Right cardiac atrium (tissue), 5 donors: ENCODE measurements around the gene EIF1. TPM values are rescaled to one million over a fixed set of nuclear protein-coding genes. Genes with fewer than 3 reads are reported as not detected.

Experiments
- ATAC-seq, 2 donors: fragments of 200-7000 bp; cut with Tn5 transposase; one replicate each; pipeline versions ENCODE4 v1.8.0 to v1.9.1; 2020; ENCODE audit warnings: moderate library complexity in 2 of 2, mild to moderate bottlenecking in 1 of 2
- DNase-seq, 3 donors: peaks; one replicate each; pipeline ENCODE4 v3.0.0-alpha.2; 2020
- H3K27ac ChIP-seq: one replicate; pipeline ENCODE4 v1.5.1; 2013; ENCODE audit warnings: mild to moderate bottlenecking, low read length, control low read depth, moderate library complexity
- H3K27me3 ChIP-seq: one replicate; pipeline ENCODE4 v1.6.1; 2013; ENCODE audit not compliant: control insufficient read depth, insufficient read depth
- H3K4me1 ChIP-seq: one replicate; pipeline ENCODE4 v1.6.1; 2013; ENCODE audit warnings: low read length; ENCODE audit not compliant: control insufficient read depth, insufficient read depth
- H3K4me3 ChIP-seq: one replicate; pipeline ENCODE4 v1.5.1; 2013; ENCODE audit warnings: low read length, control low read depth
- H3K9me3 ChIP-seq: one replicate; pipeline ENCODE4 v1.6.1; 2013; ENCODE audit warnings: low read length; ENCODE audit not compliant: control insufficient read depth
- WGBS: extraction: QIAGEN DNeasy Blood & Tissue Kit; methylation state at CpG from one replicate; pipeline ENCODE4 v1.1.7; 2013; 5-methylcytosine and 5-hydroxymethylcytosine counted together
- intact Hi-C, 4 donors: fragments of 100-400 bp; cut with DNase I; formaldehyde crosslinking; loops; one replicate each; pipeline versions ENCODE4 v1.11.0 to v1.14.0; 2022 to 2023
- polyA plus RNA-seq: library from polyadenylated mRNA; stranded (reverse); fragments of 200-250 nt; gene quantifications from one replicate; pipeline ENCODE4 v1.2.3, GENCODE V29; 2013
- total RNA-seq, 4 donors: library from RNA; stranded (reverse); fragmentation: NEBNext Ultra II Directional; extraction: Animal tissue kit (Norgen Biotek cat#: 25700); gene quantifications; one replicate each; pipeline ENCODE4 v1.2.1, GENCODE V29; 2021
- donor health status: healthy with polysubstance abuse.
- donor health status: DM: no; HTN: yes; CAD: no.
- donor health status: DM: no; HTN: no; CAD: no.
- donor health status: DM: no; HTN: yes; CAD: no; lungs with severe emphysema.
- donor health status: DM: yes; HTN: yes; CAD: no.

Gene EIF1
- total and polyA plus RNA-seq, 5 donors: 959 to 1,186 (median 983) TPM

DNA sequence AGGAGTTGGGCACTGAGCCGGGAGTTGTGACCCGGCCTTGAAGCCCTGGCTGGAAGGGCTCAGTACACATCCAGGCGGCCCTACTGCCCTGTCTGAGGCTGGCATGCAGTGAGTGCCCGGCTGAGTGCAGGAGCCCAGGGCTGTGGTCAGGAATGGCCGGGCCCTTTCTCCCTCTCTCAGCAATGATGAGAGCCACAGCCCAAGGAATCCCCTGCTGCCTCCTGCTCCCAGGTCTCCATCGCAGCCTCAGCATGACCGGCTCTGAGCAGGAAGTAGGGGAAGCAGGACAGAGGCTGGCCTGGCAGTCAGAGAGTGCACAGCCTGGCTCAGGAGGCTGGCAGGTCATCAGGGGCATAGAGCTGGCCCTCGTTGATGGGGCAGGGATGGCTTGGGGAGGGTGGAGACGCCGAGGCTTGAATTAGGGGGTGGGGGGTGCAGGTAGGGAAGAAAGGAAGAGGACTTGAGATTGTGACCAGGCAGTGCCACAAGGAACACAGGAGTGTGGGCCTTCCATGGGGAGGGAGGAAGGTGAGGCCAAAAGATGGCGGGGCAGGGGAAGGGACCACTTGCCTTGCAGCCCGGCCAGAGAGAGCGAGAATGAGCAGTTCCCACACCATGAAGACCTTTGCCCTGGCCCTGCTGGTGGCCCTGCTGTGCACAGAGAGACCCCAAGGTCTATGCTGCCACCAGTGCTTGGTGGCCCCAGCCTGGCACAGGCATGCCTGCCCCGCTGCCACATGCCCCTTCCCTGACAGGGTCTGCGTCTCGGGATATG lies 32.2 kb upstream of the EIF1 start:
- ATAC-seq (no peak), DNase-seq (no peak)
- Histone ChIP-seq H3K4me3 (no peak overlapping the region), H3K27ac (no peak overlapping the region), H3K9me3 (no peaks in the 10 kb centered on the region), H3K27me3 (no peaks in the 10 kb centered on the region), H3K4me1 (no peaks in the 10 kb centered on the region)
- WGBS: 87% methylated on average over 16 of the region's 16 CpGs
- intact Hi-C loops: no loop called here

DNA sequence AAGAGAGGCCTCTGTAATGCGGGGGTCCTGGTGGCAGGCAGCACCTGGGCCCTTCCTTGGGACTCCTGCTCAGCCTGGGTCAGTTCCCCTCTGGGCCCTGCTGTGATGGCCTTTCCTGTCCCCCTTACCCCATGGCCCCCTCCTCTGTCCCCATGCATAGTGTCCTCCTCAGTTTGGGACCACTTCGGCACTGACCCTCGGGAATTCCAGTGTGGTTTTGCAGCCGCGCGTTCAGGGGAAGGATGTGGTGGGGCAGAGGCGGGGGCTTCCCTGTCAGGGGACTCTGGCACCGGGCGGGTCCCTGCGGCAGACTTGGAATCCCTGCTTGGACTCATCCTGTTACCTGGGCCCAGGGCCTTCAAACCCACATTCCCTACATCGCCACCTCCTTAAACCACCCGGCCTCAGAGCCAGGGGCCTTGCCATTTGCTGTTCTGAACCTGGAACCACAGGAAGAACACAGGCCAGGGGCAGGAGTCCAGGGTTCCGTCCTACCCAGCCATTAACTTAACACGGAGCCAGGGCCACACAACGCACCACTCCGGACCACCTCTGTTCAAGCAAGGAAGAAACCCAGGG lies 31.4 kb upstream of the EIF1 start:
- no peak for DNase-seq
- Histone ChIP-seq H3K4me3 (no peak overlapping the region), H3K27ac (no peak overlapping the region), H3K27me3 (no peaks in the 10 kb centered on the region), H3K4me1 (no peaks in the 10 kb centered on the region), H3K9me3 (no peaks in the 10 kb centered on the region)
- ATAC-seq: no peak
- WGBS: 79% methylated on average over 16 of the region's 16 CpGs
- intact Hi-C loops: no loop called here

DNA sequence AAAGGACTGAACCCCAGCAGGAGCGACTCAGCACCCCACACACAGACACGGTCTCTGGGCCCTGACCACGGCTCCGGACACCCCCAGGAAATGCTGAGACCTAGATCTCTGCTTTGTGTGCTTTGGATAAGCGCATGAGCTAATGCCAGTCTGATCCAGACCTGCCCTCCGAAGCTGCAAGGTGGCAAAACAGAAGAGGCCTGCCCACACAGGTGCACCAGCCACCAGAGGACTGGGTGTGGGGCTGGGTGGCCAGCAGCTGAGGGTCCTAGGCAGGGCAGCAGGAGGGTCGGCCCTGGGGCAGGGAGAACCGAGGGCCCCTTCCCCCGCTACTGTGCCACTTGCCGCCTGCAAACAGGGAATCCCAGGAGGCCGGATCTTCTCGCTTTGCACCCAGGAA lies 30.7 kb upstream of the EIF1 start:
- 88% methylated on average over 12 of the region's 12 CpGs for WGBS
- intact Hi-C loops: no loop called here
- Histone ChIP-seq H3K27me3 (no peaks in the 10 kb centered on the region), H3K27ac (no peak overlapping the region), H3K4me3 (no peak overlapping the region), H3K4me1 (no peaks in the 10 kb centered on the region), H3K9me3 (no peaks in the 10 kb centered on the region)
- no peak for DNase-seq
- ATAC-seq: no peak

- no peaks in the 10 kb centered on the region for H3K4me1 ChIP-seq
- DNase-seq (no peak), ATAC-seq (no peak)
- H3K4me3 ChIP-seq: no peak overlapping the region
- WGBS: 81% methylated on average over 5 of the region's 5 CpGs
- intact Hi-C loops: no loop called here
- no peak overlapping the region for H3K27ac ChIP-seq
- no peaks in the 10 kb centered on the region for H3K9me3 ChIP-seq
- H3K27me3 ChIP-seq: no peaks in the 10 kb centered on the region
Observed at GRCh38 chr17:41658846-41659245, 29.8 kb upstream of the EIF1 start.

DNA sequence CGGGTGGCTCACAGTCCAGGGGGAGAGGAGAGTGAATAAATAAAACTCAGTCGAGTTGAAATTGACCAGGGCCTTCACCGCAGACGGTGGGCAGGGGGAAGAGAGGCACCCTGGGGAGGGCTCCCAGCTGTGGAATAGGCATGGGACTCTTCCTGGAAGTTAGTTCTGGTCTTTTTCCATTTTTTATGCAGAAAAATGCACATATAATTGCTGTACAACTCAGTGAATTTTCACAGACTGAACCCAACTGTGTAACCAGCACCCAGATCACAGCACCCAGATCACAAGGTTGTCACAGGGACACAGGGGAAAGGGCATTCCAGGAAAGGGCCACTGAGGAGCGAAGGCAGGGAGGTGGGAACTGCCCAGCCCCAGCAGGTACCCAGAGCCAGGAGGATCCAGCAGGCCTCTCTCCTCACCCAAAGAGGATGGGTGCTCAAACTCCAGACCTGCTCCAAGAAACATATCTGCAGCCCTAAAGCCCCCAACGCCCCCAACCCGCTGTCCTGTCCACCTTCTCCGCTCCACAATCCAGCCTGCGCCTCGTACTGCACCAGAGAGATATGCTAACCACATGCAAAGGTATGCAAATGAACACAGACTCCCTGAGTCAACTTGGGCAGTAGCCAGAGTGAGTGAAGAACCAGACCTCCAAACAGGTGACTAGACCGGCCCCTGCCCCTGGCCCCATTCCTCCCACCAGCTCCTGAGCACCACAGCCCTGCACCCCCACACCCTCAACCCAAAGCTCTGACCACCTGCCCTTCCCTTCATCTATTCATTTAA lies 29.1 kb upstream of the EIF1 start:
- no peaks in the 10 kb centered on the region for H3K27me3 ChIP-seq
- 79% methylated on average over 11 of the region's 11 CpGs for WGBS
- H3K9me3 ChIP-seq: no peaks in the 10 kb centered on the region
- H3K27ac ChIP-seq: no peak overlapping the region
- ATAC-seq: no peak
- no peak for DNase-seq
- no peaks in the 10 kb centered on the region for H3K4me1 ChIP-seq
- intact Hi-C loops: loop anchor here (5.0 to 10.0 kb wide), 6 partner anchors 107 to 855 kb away; no protein-coding TSS in a partner anchor
- H3K4me3 ChIP-seq: no peak overlapping the region

GRCh38 chr17:41660221-41660711 lies 28.4 kb upstream of the EIF1 start:
- Histone ChIP-seq H3K27me3 (no peaks in the 10 kb centered on the region), H3K4me1 (no peaks in the 10 kb centered on the region), H3K4me3 (no peak overlapping the region), H3K9me3 (no peaks in the 10 kb centered on the region), H3K27ac (no peak overlapping the region)
- DNase-seq: no peak
- ATAC-seq: no peak
- intact Hi-C loops: loop anchor here (5.0 to 10.0 kb wide), 6 partner anchors 108 to 855 kb away; no protein-coding TSS in a partner anchor
- 56% methylated on average over 8 of the region's 8 CpGs for WGBS

DNA sequence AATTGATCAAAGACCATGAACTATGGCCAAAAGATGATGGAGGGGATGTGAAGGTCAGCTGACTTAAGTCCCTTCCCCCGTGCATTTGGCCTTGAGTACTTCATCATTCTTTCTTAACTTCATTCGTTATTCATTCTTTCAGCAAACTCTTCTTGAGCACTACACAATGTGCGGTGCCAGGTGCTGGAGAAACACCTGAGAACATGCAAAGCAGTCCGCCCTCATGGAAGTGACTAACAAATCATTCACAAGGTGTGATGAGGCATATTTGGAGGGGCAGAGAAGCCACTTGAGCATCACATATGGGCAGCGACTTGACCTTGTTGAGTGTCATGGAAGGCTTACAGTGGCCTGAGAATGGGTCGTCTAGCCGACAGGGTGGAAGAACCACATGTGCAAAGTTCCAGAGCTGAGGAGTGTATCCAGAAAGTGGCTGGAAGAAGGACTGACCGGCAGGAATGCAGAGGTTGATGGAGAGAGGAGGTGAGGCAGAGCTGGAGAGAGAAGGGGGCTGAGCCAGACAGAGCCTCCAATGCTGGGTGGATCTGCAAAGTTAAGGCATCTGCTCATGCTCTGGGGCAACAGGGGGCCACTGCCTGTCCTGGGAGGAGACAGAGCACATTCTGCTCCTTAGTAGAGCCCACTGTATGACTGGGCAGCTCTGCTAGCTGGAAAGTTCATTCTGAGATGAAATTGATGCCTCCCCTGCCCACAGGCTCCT lies 25.1 kb upstream of the EIF1 start:
- no peak overlapping the region for H3K27ac ChIP-seq
- WGBS: 58% methylated on average over 8 of the region's 8 CpGs
- H3K9me3 ChIP-seq: no peaks in the 10 kb centered on the region
- no peaks in the 10 kb centered on the region for H3K27me3 ChIP-seq
- ATAC-seq: no peak
- intact Hi-C loops: loop anchor here (5.0 to 10.0 kb wide), 6 partner anchors 111 to 859 kb away; no protein-coding TSS in a partner anchor
- DNase-seq: no peak
- H3K4me1 ChIP-seq: no peaks in the 10 kb centered on the region
- H3K4me3 ChIP-seq: no peak overlapping the region

DNA sequence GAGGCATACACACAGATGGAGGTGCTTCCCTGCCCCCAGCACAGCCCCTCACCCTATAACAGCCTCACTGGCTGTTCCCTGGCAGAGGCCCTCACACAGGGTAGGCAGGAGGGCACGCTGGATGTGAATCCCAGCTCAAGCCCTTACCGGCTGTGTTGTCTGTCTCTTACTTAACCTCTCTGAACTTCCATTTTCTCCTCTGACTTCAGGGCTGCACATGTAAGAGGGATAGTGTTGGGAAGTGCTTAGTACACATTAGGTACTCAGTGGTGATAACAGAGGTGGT lies 24.6 kb upstream of the EIF1 start:
- Histone ChIP-seq H3K9me3 (no peaks in the 10 kb centered on the region), H3K27ac (no peak overlapping the region), H3K4me3 (no peak overlapping the region), H3K4me1 (no peaks in the 10 kb centered on the region), H3K27me3 (no peaks in the 10 kb centered on the region)
- no peak for DNase-seq
- 58% methylated on average over 2 of the region's 2 CpGs for WGBS
- intact Hi-C loops: loop anchor here (5.0 to 10.0 kb wide), 6 partner anchors 112 to 859 kb away; no protein-coding TSS in a partner anchor
- no peak for ATAC-seq

DNA sequence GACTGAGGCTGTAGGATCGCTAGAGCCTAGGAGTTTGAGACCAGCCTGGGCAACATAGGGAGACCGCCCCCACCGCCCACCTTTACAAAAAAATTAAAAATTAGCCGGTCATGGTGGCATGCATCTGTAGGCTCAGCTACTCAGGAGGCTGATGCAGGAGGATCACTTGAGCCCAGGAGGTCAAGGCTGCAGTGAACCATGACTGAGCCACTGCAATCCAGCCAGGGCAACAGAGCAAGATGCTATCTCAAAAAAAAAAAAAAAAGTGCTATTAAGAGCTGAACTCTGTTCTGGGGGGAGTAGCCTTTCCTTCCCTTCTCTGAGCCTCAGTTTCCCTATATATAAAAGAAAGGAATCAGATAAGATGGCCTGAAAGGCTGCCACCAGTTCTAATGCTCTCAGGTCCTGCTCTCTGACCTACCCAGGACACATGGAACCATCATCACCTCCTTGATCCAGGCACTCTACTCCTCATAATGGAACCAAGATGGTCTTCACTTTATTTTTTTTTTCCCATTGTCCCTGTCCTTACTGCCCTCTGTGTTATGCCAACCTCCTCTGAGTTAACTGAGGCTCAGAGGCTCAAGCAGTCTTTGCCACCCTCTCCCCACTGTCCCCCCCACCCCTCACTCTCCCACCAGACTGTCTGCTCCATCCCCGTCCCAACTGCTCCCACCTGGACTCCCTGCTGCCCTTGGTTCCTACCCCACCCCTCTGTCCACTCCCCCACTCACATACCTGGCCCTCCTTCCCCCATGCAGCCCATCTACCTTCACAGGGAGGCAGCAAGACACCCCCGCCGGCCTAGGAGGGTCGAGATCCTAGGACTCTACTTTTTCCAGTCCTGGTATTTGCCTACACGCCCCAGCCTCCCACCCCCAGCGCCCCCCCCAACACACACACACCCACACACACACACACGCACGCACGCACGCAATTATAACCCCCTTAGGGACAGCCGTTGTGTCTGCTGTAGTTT lies 23.8 kb upstream of the EIF1 start:
- ATAC-seq (no peak), DNase-seq (no peak)
- Histone ChIP-seq H3K27ac (no peak overlapping the region), H3K4me1 (no peaks in the 10 kb centered on the region), H3K27me3 (no peaks in the 10 kb centered on the region), H3K4me3 (peak overlapping the region; percentile 49), H3K9me3 (no peaks in the 10 kb centered on the region)
- intact Hi-C loops: loop anchor here (5.0 to 10.0 kb wide), 6 partner anchors 113 to 860 kb away; no protein-coding TSS in a partner anchor
- 45% methylated on average over 15 of the region's 15 CpGs for WGBS
